Trophoblast cell (in vitro differentiated cells and primary cell): ENCODE results near the gene FERMT2.

Source experiments
- DNase-seq, 2 donors: peaks; one replicate each; pipeline ENCODE4 v3.0.0-alpha.2; 2016
- H2AFZ ChIP-seq: 2 replicates; pipeline ENCODE4 v1.6.1; 2013; ENCODE audit warnings: low read length, moderate library complexity, mild to moderate bottlenecking; ENCODE audit not compliant: insufficient read depth, poor library complexity
- H2AK5ac ChIP-seq: 2 replicates; pipeline ENCODE4 v1.6.1; 2013; ENCODE audit warnings: mild to moderate bottlenecking, low read length
- H2BK120ac ChIP-seq: 2 replicates; pipeline ENCODE4 v1.6.1; 2013; ENCODE audit warnings: low read length, mild to moderate bottlenecking, moderate library complexity; ENCODE audit not compliant: insufficient read depth, poor library complexity
- H2BK12ac ChIP-seq: 2 replicates; pipeline ENCODE4 v1.6.1; 2013; ENCODE audit warnings: mild to moderate bottlenecking, low read length, moderate library complexity
- H2BK5ac ChIP-seq: 2 replicates; pipeline ENCODE4 v1.6.1; 2013; ENCODE audit warnings: low read length, low read depth, moderate library complexity, mild to moderate bottlenecking; ENCODE audit not compliant: poor library complexity
- H3K14ac ChIP-seq: 2 replicates; pipeline ENCODE4 v1.6.1; 2013; ENCODE audit warnings: mild to moderate bottlenecking, low read length
- H3K18ac ChIP-seq: 2 replicates; pipeline ENCODE4 v1.6.1; 2013; ENCODE audit warnings: mild to moderate bottlenecking, low read length
- H3K23ac ChIP-seq: 2 replicates; pipeline ENCODE4 v1.6.1; 2013; ENCODE audit warnings: low read length
- H3K27ac ChIP-seq: 2 replicates; pipeline ENCODE4 v1.5.1; 2013; ENCODE audit warnings: low read depth, mild to moderate bottlenecking, inconsistent platforms, low read length, moderate library complexity
- H3K27me3 ChIP-seq: 2 replicates; pipeline ENCODE4 v1.6.1; 2013; ENCODE audit warnings: inconsistent platforms, mild to moderate bottlenecking, low read length, moderate library complexity; ENCODE audit not compliant: insufficient read depth
- H3K36me3 ChIP-seq, 2 experiments: 1 replicate in 1 of 2; 2 replicates in 1 of 2; pipeline ENCODE4 v1.6.1; 2013; ENCODE audit warnings: low read length in 2 of 2, mild to moderate bottlenecking in 2 of 2, moderate library complexity in 1 of 2; ENCODE audit not compliant: insufficient read depth in 2 of 2, control insufficient read depth in 1 of 2
- H3K4ac ChIP-seq: 2 replicates; pipeline ENCODE4 v1.6.1; 2013; ENCODE audit warnings: low read depth, mild to moderate bottlenecking, low read length, moderate library complexity
- H3K4me1 ChIP-seq, 2 experiments: 1 replicate in 1 of 2; 2 replicates in 1 of 2; pipeline ENCODE4 v1.6.1; 2013; ENCODE audit warnings: low read length in 2 of 2, mild to moderate bottlenecking in 2 of 2, moderate library complexity in 1 of 2; ENCODE audit not compliant: insufficient read depth in 2 of 2, control insufficient read depth in 1 of 2
- H3K4me2 ChIP-seq: 2 replicates; pipeline ENCODE4 v1.6.1; 2013; ENCODE audit warnings: inconsistent platforms, mild to moderate bottlenecking, low read length, moderate library complexity
- H3K4me3 ChIP-seq: 2 replicates; pipeline ENCODE4 v1.5.1; 2013; ENCODE audit warnings: mild to moderate bottlenecking, low read depth, low read length, inconsistent platforms
- H3K79me1 ChIP-seq: one replicate; pipeline ENCODE4 v1.6.1; 2013; ENCODE audit warnings: low read length
- H3K79me2 ChIP-seq: 2 replicates; pipeline ENCODE4 v1.6.1; 2013; ENCODE audit warnings: low read length, mild to moderate bottlenecking; ENCODE audit not compliant: control insufficient read depth, insufficient read depth, poor library complexity
- H3K9ac ChIP-seq: 2 replicates; pipeline ENCODE4 v1.6.1; 2013; ENCODE audit warnings: mild to moderate bottlenecking, low read length
- H3K9me3 ChIP-seq: 2 replicates; pipeline ENCODE4 v1.6.1; 2013; ENCODE audit warnings: low read depth, mild to moderate bottlenecking, control low read depth, inconsistent platforms, low read length; ENCODE audit not compliant: insufficient read depth
- H4K12ac ChIP-seq: 2 replicates; pipeline ENCODE4 v1.6.1; 2013; ENCODE audit warnings: low read depth, mild to moderate bottlenecking, low read length, moderate library complexity
- H4K8ac ChIP-seq: 2 replicates; pipeline ENCODE4 v1.6.1; 2013; ENCODE audit warnings: low read depth, mild to moderate bottlenecking, low read length, moderate library complexity
- H4K91ac ChIP-seq: one replicate; pipeline ENCODE4 v1.6.1; 2013; ENCODE audit warnings: low read depth, mild to moderate bottlenecking, low read length, moderate library complexity
- WGBS: extraction: QIAGEN DNeasy Blood & Tissue Kit; methylation state at CpG from one replicate; pipeline ENCODE4 v1.1.7; 2013; ENCODE audit warnings: missing lambda C conversion rate; ENCODE audit not compliant: insufficient read length, insufficient coverage; ENCODE audit errors: extremely low coverage; 5-methylcytosine and 5-hydroxymethylcytosine counted together

Gene FERMT2

GRCh38 chr14:52852810-52853521 lies 97.9 kb downstream of the FERMT2 start:
- DNase-seq: peak in 1 of 2 donors; percentile 49
- Histone ChIP-seq H3K23ac (no peak overlapping the region), H2BK5ac (no peak overlapping the region), H3K18ac (no peak overlapping the region), H4K12ac (no peak overlapping the region), H2AFZ (no peak overlapping the region), H4K91ac (no peak overlapping the region), H3K9ac (no peak overlapping the region), H3K4me1 (peaks cover 3 to 8% of the 10 kb centered on the region in 2 experiments), H3K27ac (peak overlapping the region; percentile 70), H3K4ac (no peak overlapping the region), H3K9me3 (no peaks in the 10 kb centered on the region), H2AK5ac (no peak overlapping the region), H3K14ac (no peak overlapping the region), H2BK12ac (no peak overlapping the region), H4K8ac (no peak overlapping the region), H3K4me2 (no peak overlapping the region), H3K4me3 (no peak overlapping the region), H2BK120ac (no peak overlapping the region), H3K27me3 (no peaks in the 10 kb centered on the region), H3K79me1 (peaks cover 7% of the 10 kb centered on the region), H3K36me3 (no peaks in the 10 kb centered on the region), H3K79me2 (no peaks in the 10 kb centered on the region)
- no CpG with 5 or more reads among the region's 2 CpGs for WGBS

- Histone ChIP-seq H3K4me3 (no peak overlapping the region), H3K27ac (no peak overlapping the region), H3K4me1 (peaks cover 3 to 6% of the 10 kb centered on the region in 2 experiments), H3K79me2 (no peaks in the 10 kb centered on the region), H2BK120ac (no peak overlapping the region), H3K14ac (no peak overlapping the region), H4K12ac (no peak overlapping the region), H2BK5ac (no peak overlapping the region), H3K9me3 (no peaks in the 10 kb centered on the region), H3K4ac (no peak overlapping the region), H2AFZ (no peak overlapping the region), H3K4me2 (no peak overlapping the region), H3K27me3 (no peaks in the 10 kb centered on the region), H3K9ac (no peak overlapping the region), H2BK12ac (no peak overlapping the region), H4K8ac (no peak overlapping the region), H3K23ac (no peak overlapping the region), H3K36me3 (no peaks in the 10 kb centered on the region), H2AK5ac (no peak overlapping the region), H3K79me1 (peaks cover 6% of the 10 kb centered on the region), H4K91ac (no peak overlapping the region), H3K18ac (no peak overlapping the region)
- DNase-seq: no peak
- WGBS: no CpG with 5 or more reads among the region's 7 CpGs
Measured at GRCh38 chr14:52850451-52850909, 100.4 kb downstream of the FERMT2 start.

- Histone ChIP-seq H2AFZ (no peak overlapping the region), H3K9ac (no peak overlapping the region), H4K8ac (no peak overlapping the region), H4K91ac (no peak overlapping the region), H2AK5ac (no peak overlapping the region), H3K36me3 (no peaks in the 10 kb centered on the region), H3K23ac (no peak overlapping the region), H3K4me2 (no peak overlapping the region), H2BK5ac (no peak overlapping the region), H3K9me3 (no peaks in the 10 kb centered on the region), H2BK12ac (no peak overlapping the region), H3K4me1 (peaks cover 0 to 4% of the 10 kb centered on the region in 2 experiments), H3K18ac (no peak overlapping the region), H3K27me3 (no peaks in the 10 kb centered on the region), H3K79me1 (peaks cover 2% of the 10 kb centered on the region), H3K4ac (no peak overlapping the region), H4K12ac (no peak overlapping the region), H3K79me2 (no peaks in the 10 kb centered on the region), H2BK120ac (no peak overlapping the region), H3K4me3 (no peak overlapping the region), H3K14ac (no peak overlapping the region), H3K27ac (no peak overlapping the region)
- DNase-seq: peak in 1 of 2 donors; percentile 41
- no CpG with 5 or more reads among the region's 5 CpGs for WGBS
Measured at GRCh38 chr14:52848626-52849025, 102.2 kb downstream of the FERMT2 start.

GRCh38 chr14:52846591-52846990 lies 104.3 kb downstream of the FERMT2 start:
- DNase-seq: no peak
- no peak overlapping the region for H4K12ac ChIP-seq
- no peak overlapping the region for H3K9ac ChIP-seq
- H3K9me3 ChIP-seq: no peaks in the 10 kb centered on the region
- H3K79me2 ChIP-seq: no peaks in the 10 kb centered on the region
- no peak overlapping the region for H4K91ac ChIP-seq
- H3K4me2 ChIP-seq: no peak overlapping the region
- H3K79me1 ChIP-seq: no peaks in the 10 kb centered on the region
- H3K23ac ChIP-seq: no peak overlapping the region
- H3K18ac ChIP-seq: no peak overlapping the region
- H2BK120ac ChIP-seq: no peak overlapping the region
- peaks cover 0 to 3% of the 10 kb centered on the region in 2 experiments for H3K4me1 ChIP-seq
- no peak overlapping the region for H2AFZ ChIP-seq
- peak overlapping the region; percentile 100 for H2AK5ac ChIP-seq
- peak overlapping the region; percentile 60 for H2BK12ac ChIP-seq
- no CpG with 5 or more reads among the region's 5 CpGs for WGBS
- H3K27ac ChIP-seq: no peak overlapping the region
- H2BK5ac ChIP-seq: no peak overlapping the region
- H3K14ac ChIP-seq: no peak overlapping the region
- H3K27me3 ChIP-seq: no peaks in the 10 kb centered on the region
- H4K8ac ChIP-seq: no peak overlapping the region
- H3K36me3 ChIP-seq: no peaks in the 10 kb centered on the region
- no peak overlapping the region for H3K4ac ChIP-seq
- H3K4me3 ChIP-seq: no peak overlapping the region
